ENCODE results near the gene IMPDH1. TPM values are rescaled to one million over a fixed set of nuclear protein-coding genes. Genes with fewer than 3 reads are reported as not detected.
A peak's percentile ranks its signal among the peaks of the same experiment; 100 is the strongest.

The IMPDH1 gene
- total and polyA plus RNA-seq, 12 donors, result 9.3 to 32.8 (median 17.1) TPM

- no peak for ATAC-seq
- no peaks in the 10 kb centered on the region for H3K36me3 ChIP-seq
- intact Hi-C loops (cut with DNase I), result no loop called here
- H3K27me3 ChIP-seq, result no peaks in the 10 kb centered on the region
- 92 to 94% methylated on average over 3 of the region's 3 CpGs for WGBS, 2 donors
- DNase-seq, result no peak
- no peaks in the 10 kb centered on the region for H3K9me3 ChIP-seq
- H3K4me1 ChIP-seq, result peaks cover 0 to 17% (median 0%) of the 10 kb centered on the region in 9 donors
- H3K27ac ChIP-seq, result no peak overlapping the region
- no peak for TF ChIP-seq CTCF (IDR thresholded peaks at IDR 0.05)
- H3K4me3 ChIP-seq, result no peak overlapping the region
Measured at GRCh38 chr7:128442356-128442755, 32.6 kb upstream of the IMPDH1 start.

- Histone ChIP-seq H3K4me1 (peaks cover 0 to 16% (median 0%) of the 10 kb centered on the region in 9 donors), H3K27ac (peak overlapping the region in 1 of 10 donors; percentile 85), H3K4me3 (no peak overlapping the region), H3K27me3 (no peaks in the 10 kb centered on the region), H3K36me3 (no peaks in the 10 kb centered on the region), H3K9me3 (no peaks in the 10 kb centered on the region)
- DNase-seq, result no peak
- ATAC-seq, result no peak
- intact Hi-C loops (cut with DNase I), result no loop called here
- no peak for TF ChIP-seq CTCF (IDR thresholded peaks at IDR 0.05)
- 86 to 90% methylated on average over 8 of the region's 8 CpGs for WGBS, 2 donors
Measured at GRCh38 chr7:128437426-128438332, 27.9 kb upstream of the IMPDH1 start.

- ATAC-seq, result no peak
- Histone ChIP-seq H3K36me3 (no peaks in the 10 kb centered on the region), H3K4me3 (no peak overlapping the region), H3K27ac (no peak overlapping the region), H3K27me3 (no peaks in the 10 kb centered on the region), H3K4me1 (peaks cover 0 to 16% (median 0%) of the 10 kb centered on the region in 9 donors), H3K9me3 (no peaks in the 10 kb centered on the region)
- intact Hi-C loops (cut with DNase I), result no loop called here
- no peak for TF ChIP-seq CTCF (IDR thresholded peaks at IDR 0.05)
- DNase-seq, result no peak
- WGBS, 2 donors, result 70 to 76% methylated on average over 3 of the region's 3 CpGs
Measured at GRCh38 chr7:128435327-128435686, 25.5 kb upstream of the IMPDH1 start.

- no peaks in the 10 kb centered on the region for H3K36me3 ChIP-seq
- DNase-seq (no peak), ATAC-seq (no peak)
- TF ChIP-seq CTCF (IDR thresholded peaks at IDR 0.05), result no peak
- H3K4me3 ChIP-seq, result no peak overlapping the region
- no peaks in the 10 kb centered on the region for H3K27me3 ChIP-seq
- H3K4me1 ChIP-seq, result peaks cover 0 to 16% (median 0%) of the 10 kb centered on the region in 9 donors
- intact Hi-C loops (cut with DNase I), result no loop called here
- H3K9me3 ChIP-seq, result no peaks in the 10 kb centered on the region
- WGBS, 2 donors, result 77 to 81% methylated on average over 4 of the region's 4 CpGs
- no peak overlapping the region for H3K27ac ChIP-seq
Measured at GRCh38 chr7:128434413-128435326, 24.9 kb upstream of the IMPDH1 start.
